NOMO-1 treated with DMSO at 0.1 percent for 48 hours (cell line): Measurements from ENCODE around the gene ATXN2.

ENCODE experiments used
- DNase-seq: peaks from one replicate; lab custom pipeline; 2025; ENCODE audit not compliant: unreplicated experiment; lab: John Stamatoyannopoulos, UW

The ATXN2 gene

DNA sequence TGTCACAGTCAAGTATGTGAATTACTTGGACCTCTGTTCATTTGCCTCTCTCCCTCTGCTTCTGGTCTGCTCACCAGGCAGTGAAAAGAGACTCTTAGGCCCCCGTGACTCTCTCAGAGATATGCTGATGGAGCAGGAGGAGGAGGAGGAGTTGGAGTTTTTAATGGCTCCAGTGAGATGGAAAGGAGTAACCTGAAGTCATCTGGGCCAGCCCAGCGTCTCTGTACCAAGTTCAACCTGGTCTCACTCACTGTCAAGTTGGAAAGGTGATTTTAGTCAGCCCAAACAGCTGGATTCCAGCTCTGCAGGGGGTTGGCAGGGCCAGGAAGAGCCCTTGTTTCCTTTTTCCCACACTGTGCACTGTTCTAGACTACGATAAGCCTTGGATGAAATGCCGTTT lies 144.8 kb downstream of the ATXN2 start:
- no peak for DNase-seq

DNA sequence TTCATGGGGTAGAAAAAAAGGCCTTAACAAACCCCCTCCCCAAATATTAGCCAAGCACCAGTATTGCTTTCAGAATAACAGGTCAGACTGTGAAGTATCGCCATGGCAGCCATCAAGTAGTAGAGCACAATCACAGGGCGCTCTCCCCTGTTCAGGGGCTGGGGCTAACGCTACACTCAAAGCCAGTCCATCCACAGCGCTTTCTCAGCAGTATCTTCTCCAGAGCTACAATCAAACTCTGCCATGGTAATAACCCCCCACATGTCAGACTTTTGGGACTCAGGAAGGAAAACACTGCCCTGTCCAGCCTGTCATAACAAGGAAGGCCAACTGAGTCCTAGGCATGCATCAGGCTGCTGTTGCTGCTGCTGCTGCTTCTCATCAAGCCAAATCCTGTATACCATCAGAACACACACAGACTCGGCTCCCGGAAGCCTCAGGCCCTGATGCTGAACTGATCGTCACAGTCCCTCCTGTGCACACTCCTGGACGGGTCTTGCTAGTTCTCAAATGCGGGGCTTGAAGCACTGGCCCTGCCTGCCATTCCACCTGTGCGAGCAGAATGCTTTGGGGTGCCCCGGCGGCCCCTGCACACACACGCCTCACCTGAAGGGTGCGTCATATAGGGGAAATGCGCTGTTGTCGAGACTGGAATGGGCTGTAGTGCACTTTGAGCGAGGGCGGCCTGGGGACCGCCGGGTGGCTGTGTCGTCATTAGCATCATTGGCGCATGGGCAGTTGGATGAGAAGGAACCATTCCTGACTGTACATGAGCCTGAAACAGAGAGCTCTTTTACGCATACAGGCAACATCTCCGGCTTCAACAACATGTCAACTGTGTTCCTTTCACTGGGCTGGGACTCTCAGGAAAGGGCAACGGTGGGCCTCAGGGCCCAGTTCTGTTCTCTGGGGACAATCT lies 145.8 kb downstream of the ATXN2 start:
- no peak for DNase-seq

DNA sequence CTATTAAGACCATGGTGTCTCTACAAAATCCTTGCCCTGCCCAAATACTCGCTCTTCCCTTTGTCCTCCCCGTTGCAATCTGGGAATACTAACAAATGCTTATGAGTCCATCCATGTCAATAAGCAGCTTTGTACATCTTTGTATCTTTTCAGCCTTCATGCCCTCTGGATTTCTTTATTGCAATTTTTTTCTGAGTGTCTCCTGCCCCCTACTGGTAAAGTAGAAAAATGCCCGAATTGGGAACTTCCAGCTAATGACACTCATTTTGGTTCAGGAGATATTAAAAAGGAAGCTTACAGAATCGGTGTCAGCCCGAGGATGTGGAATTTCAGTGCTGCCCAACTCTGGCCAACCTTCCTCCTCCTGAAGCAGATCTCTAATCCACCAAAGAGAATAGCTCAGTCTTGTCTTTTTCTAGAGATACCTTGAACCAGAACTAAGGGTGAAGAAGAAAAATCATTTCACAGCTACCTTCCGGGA lies 147.4 kb downstream of the ATXN2 start:
- DNase-seq = peak; percentile 69

DNA sequence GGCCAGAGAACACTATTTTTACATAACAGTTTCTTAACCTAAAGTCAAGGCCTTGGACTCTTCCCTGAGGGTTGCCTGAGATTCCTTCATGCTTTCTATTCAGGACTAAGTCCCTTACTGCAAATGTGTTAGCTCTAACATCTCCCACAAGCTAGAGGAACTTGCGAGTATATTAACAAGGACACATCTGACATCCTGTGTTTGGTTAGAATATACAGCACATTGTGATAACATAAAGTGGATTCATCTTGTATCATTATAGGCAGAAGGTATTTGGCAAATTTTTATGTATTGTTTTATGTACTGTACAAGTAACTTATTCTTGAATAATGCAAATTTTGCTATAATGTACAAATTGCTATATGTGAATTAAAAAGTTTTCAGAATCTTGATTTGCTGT lies 147.9 kb downstream of the ATXN2 start:
- DNase-seq = no peak

DNA sequence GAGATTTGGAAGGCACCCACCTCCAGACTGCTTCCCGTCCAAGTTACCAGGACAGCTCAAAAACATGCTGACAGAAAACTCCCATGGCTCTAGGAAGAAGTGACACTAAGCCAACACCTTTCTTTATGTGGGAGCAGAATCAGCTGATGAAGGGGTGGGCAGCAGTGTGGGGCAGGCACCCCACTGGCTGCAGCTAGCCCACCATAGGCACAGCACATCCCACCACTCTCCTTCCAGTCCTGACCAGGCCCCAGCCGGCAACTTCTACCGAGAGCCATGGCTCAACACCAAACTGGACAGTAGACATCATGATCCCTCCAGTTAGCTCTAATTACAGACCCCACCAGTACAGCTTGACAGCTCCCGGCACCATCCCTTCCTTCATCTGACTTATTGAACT lies 148.4 kb downstream of the ATXN2 start:
- DNase-seq = no peak

DNA sequence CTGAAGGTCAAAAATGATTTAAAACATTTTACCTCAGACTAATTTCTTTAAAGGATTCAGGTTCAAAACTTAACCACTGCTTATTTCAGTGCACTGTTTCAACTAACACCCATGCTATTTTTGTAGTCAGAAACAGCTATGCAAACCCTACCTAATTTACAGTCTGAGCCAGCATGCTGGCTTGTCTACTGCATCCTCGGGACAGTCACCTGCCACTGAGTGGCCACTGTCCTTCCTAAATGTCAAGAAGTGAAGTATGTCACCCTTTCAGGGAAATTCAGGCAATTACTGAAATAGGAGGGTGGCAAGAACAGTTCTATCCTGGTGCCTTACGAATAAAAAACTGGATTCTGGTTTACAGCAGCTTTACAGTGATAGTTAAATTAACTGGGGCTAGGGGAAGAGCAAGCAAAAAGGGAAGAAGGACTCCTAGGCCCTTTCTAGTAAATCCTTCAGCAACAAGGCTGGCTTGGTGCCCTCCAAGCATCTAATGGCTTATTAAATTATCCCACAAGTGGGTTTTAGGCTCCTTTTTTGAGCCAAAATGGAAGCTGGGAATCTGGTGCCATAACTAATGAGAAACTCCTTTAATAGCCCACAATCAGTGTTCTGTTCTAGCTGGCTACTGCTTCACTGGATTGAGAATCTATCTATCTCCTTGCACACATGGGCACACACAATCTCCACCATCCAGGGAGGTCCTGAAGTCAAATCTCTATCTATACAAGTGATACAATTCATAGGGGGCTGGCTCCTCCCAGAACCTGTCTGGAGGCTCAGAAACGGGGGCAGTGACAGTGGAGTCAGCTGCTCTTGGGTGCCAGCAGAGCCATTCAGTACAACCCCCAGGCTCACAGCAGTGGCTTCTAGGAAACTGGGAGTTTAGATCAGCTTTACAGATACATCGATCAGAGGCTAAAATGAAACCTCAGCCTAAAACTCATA lies 150.0 kb downstream of the ATXN2 start:
- no peak for DNase-seq

DNA sequence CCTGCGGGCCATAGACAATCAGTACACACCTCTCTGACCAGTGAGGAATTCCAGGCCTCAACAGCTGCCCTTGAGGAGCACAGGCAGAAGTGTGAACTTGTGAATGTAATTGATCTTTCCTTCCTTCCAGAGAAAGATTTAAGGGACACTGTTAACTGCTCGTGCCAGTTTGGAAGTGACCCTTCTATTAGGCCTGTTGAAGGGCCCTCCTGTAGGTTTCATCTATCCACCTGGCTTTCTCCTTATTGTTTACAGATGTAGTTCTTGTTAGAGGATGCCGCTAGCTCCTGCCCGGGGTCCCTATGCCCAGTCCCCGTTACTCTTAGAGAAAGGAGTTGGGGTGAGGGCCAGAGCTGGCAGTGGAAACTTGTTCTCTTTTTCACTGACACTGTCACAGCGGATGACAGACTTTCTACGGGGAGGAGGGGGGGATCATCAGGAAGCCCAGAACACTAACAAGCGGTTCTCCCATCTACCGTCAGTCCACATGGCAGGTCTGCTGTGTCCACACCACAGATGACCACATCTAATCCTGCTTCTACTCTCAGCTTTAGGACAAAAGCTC lies 150.8 kb downstream of the ATXN2 start:
- no peak for DNase-seq

DNA sequence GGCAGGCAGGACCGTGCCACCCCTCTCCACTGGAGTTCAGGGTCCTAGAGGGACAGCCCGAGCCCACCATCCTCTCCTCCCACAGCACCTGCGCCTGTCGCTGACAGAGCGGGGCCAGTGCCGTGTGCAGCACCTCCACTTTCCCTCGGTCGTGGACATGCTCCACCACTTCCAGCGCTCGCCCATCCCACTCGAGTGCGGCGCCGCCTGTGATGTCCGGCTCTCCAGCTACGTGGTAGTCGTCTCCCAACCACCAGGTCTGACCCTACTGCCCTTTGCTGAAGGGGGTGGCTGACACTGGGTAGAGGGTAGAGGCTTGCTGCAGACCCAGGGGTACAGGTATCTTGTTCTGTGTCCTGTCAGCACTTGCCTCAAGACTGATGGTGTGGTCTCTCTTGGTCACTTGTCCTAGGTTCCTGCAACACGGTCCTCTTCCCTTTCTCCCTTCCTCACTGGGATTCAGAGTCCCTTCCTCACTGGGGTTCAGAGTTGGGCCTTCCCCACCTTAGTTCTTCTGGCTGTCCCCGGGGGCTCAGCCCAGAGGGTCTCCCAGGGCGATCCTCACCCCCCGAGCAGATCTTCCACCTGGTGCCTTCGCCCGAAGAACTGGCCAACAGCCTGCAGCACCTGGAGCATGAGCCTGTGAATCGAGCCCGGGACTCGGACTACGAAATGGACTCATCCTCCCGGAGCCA lies 151.4 kb downstream of the ATXN2 start:
- DNase-seq = no peak

DNA sequence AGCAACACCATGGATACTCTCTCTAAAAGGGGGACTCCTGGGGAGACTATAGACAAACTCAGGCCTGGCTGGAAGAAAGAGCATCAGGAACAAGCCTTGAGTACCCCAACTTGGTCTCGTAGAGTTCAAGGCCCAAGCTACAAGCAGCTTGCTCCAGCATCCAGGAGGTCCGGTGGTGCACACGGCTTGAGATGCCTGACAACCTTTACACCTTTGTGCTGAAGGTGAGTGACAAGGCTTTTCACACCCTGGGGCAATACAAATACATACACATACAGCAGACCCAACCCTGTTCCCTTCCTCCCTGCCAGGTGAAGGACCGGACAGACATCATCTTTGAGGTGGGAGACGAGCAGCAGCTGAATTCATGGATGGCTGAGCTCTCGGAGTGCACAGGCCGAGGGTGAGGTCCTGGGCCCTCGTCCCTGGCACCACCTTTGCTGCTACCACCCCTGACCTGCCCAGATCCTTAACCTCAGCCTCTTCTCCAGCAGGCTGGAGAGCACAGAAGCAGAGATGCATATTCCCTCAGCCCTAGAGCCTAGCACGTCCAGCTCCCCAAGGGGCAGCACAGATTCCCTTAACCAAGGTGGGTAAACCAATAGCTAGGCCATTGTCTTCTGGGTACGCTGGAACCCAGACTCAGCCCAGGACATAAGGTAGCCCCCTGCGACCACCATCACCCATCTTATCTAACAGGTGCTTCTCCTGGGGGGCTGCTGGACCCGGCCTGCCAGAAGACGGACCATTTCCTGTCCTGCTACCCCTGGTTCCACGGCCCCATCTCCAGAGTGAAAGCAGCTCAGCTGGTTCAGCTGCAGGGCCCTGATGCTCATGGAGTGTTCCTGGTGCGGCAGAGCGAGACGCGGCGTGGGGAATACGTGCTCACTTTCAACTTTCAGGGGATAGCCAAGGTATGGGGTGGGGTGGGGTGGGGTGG lies 152.2 kb downstream of the ATXN2 start:
- no peak for DNase-seq

DNA sequence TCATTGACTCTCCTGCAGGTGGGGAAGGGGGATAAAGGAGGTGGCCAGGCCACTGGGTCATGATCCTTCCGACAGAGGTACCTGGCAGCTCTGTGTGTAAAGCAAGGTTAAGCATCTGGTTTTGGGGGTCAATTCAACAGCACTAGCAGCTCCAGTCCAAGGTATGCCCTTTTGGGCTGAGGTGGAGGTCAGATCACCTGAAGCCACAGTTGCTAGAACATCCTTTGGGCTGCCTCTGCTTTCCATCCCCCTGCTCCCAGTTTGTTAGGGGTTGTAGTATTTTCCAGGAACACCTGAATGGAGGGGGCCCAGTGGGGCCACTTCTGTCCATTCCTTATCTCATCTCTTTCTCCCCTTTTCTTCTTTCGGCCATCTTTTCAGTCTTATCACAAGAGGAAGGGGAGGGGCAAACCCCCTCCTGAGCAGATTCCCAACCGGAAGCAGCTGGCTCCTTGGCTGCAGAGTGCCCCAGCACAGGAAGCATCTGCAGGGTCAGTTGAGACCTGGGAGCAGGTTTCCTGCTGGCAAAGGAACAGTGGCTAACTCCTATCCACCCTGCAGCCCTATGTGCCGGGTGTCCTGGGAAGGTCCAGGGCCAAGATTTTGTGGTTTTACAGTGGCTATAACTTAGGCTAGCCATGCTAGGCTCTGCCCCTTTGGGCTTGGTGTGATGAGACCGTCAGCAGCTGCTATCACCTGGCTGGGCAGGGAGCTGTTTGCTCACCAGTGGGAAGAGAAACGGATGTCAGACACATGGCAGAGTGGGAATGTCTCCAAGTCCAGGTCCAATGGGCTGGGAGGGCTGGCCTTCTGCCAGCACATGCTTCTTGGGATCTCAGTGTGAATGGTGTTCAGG lies 153.2 kb downstream of the ATXN2 start:
- no peak for DNase-seq

DNA sequence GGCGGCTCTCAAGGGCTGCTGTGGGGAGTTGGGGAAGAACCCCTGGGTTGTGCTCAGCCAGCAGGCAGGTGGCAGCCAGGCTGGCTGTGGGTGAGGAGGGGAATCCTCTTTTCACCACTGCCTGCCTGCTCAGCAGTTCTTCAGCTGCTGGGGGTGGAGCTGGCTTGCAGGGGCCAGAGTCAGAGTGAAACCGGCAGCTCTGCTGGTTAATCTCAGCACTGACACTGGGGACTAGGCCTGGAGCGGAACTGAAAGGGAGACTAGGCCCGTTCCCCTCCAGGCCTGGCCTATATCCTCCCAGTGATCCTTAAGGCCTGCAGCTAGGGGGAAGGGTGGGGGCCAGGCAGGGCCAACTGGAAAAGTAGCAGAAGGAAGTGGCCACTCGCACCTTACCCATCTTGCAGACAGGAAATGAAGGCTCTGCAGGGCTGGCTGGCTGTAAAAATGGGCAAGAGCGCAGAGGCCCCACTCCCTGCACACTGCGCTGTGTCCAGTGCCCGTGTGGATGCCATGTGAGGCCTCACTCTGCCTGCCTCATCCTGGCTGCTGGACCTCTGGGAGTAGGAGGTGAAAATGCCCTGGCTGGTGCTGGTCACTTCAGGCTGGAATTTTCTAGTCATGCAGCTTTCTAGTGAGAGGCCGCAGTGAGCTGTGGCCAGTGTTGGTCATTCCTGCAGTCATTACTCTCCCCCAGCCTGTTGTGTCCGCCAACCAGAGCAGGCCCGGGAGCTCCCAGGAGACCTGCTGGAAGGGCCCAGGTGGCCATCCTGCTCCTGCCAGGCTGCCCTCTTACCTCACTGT lies 154.0 kb downstream of the ATXN2 start:
- DNase-seq = peak; percentile 96

DNA sequence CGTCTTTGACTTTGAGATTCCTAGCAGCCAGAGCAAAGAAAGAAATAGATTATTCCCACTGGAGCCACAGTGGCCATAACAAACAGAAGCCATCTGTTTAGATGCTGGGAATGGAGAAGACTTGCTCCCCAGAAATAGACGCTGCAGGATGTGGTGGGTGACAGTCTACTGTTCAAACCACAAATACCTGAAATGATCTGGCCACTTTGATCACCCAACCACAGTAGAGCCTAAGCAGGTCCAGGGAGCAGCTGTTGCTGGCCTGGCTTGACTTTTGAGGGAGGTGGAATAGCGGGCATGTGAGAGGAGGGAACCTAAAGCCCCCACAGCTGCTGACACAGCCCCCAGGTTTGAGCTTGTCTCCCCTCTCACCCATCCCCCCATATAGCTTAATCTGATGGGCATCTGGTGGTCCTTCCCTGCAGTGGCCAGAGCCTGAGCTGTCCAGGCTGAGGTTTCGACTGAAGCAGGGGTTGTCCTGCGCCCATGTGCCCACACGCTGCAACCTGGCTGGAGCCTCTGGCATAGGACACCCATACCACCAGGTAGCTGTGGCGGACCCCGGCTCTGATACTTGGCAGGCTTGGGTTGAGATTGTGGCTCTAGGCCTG lies 154.7 kb downstream of the ATXN2 start:
- DNase-seq = no peak

DNA sequence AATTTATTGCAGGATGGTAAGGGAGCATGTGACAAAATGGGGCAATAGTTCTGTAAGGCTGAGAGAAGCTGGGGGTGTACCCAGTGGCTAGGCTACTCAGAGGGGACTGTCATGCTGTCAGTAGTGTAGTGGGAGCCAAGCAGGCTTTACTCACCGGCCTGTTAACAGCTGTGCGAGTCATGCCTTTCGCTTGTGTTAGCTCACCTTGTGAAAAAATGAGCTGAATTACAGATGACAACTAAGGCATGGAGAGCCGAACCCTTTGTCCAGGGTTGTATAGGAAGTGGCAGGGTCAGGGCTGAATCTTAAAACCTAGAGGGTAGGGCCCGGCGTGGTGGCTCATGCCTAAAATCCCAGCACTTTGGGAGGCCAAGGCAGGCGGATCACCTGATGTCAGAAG lies 155.5 kb downstream of the ATXN2 start:
- peak; percentile 28 for DNase-seq

DNA sequence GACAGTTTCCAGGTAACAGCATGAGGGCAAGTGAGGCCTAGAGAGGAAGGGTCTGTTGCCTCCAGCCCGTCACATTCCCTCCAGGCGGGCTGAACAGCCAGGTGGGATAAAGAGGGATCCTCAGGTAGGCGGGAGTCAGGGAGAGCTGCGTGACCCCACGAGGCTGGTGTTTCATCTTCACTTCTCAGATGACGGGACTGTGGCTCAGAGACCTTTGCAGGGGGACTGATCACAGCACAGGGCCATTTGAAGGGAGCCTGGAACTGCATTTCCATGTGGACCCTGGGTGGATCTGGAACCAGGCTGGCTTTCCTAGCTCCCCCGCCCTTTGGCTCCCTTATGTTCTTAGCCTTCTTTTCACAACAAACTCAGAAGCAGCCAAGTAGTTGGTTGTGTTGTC lies 156.0 kb downstream of the ATXN2 start:
- DNase-seq = no peak

DNA sequence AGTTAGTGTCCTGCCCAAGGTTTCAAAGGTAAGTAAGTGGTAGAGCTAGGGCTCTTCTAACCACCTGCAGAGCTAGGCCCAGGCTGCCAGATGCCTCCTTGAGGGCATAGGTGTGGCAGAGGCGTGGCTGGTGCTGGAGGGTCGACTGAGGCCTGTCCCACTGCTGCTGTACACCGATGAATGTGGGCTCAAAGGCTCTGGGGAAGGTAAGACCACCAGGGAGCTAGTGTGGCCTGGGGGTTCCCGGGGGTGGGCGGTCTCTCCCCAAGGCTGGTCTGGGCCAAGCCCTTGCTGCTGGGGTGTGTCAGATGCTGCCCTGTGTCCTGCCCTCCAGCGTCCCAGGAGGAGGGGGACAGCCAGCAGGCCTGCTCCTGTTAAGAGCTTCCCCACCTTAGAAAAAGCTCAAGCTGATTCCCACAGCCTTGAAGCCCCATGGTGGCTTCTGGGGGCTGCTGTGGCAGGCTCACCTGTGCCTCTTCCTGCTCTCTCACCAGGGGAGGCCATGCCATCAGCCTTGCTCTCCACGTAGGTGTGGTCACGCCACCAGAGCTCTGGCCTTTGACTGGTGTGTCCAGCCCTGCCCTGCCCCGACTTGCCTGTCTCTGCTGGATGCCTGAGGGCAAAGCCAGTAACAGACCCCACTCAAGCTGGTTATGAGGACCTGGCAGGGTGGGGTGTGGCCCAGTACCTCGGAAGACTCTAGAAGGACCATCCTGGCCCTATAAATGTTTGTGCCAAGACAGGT lies 156.6 kb downstream of the ATXN2 start:
- DNase-seq = no peak

DNA sequence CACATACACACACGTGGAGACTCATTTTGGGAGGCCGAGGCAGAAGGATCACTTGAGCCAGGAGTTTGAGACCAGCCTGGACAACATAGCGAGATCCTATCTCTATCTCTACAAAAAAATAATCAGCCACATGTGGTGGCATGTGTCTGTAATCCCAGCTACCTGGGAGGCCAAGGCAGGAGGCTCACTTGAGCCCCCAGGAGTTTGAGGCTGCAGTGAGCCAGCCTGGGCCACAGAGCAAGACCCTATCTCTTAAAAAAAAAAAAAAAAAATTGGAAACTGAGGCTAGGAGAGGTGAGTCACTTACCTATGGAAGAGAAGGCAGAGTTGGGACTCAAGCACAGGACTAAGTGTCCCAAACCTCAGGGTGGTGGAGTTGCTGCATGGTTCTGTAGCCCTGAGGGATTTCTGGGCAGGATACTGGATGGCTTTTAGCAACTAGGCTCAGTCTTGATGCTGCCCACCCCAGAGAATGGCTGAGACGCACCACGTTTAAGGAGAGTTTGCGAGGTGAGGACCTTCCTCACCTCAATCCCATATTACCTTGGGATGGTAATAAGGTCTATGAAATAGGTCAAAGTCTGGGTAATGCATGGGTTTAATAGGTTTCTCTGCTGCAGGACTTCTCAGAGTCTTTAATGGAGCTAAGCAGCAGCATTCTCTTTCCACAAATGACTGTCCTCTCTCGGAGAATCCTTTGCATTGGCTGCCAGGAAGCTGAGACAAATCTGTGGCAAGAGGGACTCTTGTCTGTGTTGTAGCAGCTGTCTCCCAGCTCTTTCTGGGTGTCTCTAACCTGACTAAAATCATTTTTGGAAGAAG lies 157.8 kb downstream of the ATXN2 start:
- no peak for DNase-seq
